HG02981 (cell line): Measurements from ENCODE around the gene WNK2.

Experiments
- ATAC-seq: cut with Tn5 transposase; IDR thresholded peaks from one replicate; pipeline ENCODE4 v1.9.1; 2021; ENCODE audit warnings: mild to moderate bottlenecking, moderate library complexity; ENCODE audit not compliant: unreplicated experiment

WNK2 gene

GRCh38 chr9:93303806-93304573 is 120.1 kb downstream of the WNK2 start:
- ATAC-seq = no peak

- no peak for ATAC-seq
Measured at GRCh38 chr9:93304574-93305496, 120.9 kb downstream of the WNK2 start.

GRCh38 chr9:93305497-93306020 is 121.6 kb downstream of the WNK2 start:
- no peak for ATAC-seq

DNA sequence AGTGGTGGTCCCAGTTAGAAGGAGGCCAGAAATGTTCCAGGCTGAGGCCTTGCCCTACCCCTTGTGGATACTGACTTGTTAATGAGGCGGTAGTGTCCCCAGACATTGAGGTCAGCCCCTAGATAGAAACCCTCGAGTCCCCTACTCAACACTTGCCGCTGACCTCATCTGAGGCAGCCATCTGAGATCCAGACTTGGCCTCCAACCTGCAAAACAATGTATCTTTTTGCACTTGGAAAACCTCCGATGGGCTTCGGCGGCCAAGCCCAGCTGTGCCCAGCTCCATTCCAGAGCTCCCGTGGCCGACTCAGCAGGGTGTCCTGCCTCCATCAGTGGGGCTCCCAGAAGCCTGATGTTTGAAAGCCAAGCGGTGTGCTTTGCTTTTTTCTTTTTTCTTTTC is 122.1 kb downstream of the WNK2 start:
- ATAC-seq = no peak

- ATAC-seq = no peak
Measured at GRCh38 chr9:93306579-93307091, 122.7 kb downstream of the WNK2 start.

- ATAC-seq = no peak
Measured at GRCh38 chr9:93307468-93308157, 123.7 kb downstream of the WNK2 start.

DNA sequence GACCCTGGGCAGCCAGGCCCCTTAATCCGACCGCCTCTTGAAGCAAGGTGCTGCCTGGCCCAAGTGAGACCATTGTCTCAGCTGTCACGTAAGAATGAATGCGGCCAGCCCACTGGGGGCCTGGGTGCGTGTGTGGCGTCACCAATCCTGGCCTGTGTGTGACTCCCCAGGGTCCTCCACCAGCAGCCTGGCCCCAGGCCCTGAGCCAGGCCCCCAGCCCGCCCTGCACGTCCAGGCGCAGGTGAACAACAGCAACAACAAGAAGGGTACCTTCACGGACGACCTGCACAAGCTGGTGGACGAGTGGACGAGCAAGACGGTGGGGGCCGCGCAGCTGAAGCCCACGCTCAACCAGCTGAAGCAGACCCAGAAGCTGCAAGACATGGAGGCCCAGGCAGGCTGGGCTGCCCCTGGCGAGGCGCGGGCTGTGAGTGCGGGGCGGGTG is 124.2 kb downstream of the WNK2 start:
- ATAC-seq = no peak

GRCh38 chr9:93308676-93309075 is 124.7 kb downstream of the WNK2 start:
- no peak for ATAC-seq

GRCh38 chr9:93309889-93310425 is 126.0 kb downstream of the WNK2 start:
- ATAC-seq = no peak

GRCh38 chr9:93315118-93315517 is 131.2 kb downstream of the WNK2 start:
- ATAC-seq = no peak

DNA sequence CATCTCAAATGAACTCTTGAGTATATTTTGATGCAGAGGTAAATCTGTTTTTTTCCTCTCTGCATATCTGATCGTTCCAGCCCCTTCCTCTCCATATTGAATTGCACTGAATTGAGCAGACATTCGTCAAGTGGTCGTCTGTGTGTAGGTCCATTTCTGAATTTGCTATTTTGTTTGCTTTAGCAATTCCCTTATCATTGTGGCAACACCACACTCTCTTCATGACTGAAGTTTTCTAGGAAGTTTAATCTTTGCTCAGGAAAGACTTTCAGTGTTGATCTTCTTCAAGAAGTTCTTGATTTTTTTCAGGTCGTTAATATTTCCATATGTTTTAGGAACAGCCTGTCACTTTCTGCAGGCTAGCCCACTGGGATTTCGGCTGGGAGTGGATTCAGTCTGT is 132.0 kb downstream of the WNK2 start:
- no peak for ATAC-seq

DNA sequence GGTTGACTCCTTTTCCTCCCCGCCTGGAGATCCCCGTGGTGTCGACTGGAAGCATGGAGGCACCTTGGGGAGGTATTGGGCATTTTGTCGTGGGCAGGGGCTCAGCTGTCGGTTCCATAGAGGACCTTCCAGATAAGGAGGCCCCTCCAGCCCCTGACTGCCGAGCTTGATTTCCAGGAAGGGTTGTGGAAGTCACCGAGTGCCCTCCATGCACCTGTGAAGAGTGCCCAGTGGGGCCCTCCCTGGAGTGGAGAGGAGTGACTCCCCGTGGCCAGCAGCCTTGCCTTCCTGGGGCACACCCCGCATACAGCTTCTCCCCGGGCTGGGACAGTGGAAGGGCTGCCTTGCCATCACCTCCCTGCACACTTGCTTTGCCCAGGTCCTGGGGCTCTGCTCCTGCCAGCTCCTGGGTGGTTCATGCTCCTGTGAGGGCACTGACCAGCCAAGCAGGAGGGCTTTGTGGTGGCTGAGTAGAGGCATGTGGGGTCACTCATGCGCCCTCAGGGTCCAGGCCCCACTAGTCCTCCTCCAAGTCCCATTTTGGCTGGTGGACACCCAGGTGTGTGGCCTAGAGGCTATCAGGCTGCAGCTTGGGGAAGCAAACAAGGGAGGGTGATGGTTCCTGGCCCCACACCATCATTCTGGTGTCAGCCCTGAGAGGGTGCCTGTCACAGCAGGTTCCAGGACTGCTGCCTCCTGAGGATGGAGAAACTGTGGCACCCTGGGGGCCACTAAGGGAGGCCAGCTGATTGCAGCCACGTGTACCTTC is 133.0 kb downstream of the WNK2 start:
- ATAC-seq = no peak

DNA sequence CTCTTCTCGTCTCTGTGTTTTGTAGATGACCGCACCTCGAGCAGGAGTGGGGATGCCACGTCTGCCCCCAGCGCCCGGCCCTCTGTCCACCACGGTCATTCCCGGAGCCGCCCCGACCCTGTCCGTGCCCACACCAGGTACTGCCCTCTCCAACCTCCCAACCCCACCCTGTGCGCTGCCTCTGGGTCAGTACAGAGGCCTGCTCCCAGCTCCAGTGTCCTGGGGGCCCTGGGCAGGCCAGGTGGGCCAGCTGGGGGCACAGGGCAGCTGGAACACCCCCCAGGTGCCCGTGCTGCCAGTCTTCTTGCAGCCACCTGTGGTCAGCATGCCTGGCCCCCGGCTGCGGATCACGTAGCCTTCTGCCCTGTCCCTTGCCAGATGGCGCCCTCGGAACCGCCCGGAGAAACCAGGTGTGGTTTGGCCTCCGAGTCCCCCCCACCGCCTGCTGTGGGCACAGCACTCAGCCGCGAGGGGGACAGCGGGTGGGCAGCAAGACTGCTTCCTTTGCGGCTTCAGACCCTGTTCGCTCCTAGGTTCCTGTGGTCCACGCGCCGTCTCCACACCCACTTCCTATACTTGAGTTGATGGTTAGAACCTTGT is 133.7 kb downstream of the WNK2 start:
- no peak for ATAC-seq

- ATAC-seq = no peak
Measured at GRCh38 chr9:93318480-93318879, 134.5 kb downstream of the WNK2 start.

DNA sequence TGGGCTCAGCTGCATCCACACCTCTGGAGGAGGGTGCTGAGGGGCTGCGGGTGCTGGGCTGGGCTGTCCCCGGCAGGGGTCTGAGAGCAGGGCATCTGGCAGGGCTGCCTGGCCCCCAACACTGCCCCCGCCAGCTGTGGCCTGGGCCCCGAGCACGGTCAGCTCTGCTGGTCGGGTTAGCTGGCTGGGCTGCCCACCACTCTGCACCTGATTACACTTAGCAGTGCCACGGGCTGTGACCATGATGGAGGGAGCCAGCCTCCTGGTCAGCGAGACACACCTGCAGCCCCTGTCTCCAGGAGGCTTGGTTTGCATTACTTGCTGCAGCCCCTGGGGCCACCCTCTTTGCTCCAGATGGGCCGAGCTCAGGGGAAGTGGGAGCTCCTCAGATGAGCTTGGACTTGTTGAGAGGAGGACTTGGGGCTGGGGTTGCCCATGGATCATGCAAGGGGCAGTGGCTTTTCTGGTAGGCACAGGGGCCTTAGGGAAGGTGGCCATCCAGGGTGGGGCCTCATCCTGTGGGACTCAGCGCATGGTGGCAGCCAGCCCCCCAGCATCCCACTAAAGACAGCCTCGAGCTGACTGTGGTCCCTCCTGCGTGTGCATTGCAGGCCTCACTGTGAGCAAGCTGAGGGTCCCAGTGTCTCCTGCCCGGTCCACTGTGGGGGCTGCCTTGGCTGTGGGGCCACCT is 135.5 kb downstream of the WNK2 start:
- ATAC-seq = no peak

GRCh38 chr9:93319992-93320500 is 136.1 kb downstream of the WNK2 start:
- ATAC-seq = no peak

GRCh38 chr9:93320591-93321219 is 136.8 kb downstream of the WNK2 start:
- ATAC-seq = no peak

GRCh38 chr9:93321220-93321610 is 137.3 kb downstream of the WNK2 start:
- no peak for ATAC-seq
